Mammary microvascular endothelial cell (primary cell): Measurements from ENCODE around the gene TBX4. TPM values are rescaled to one million over a fixed set of nuclear protein-coding genes. Genes with fewer than 3 reads are reported as not detected.

ENCODE experiments used
- total RNA-seq: library from RNA; depleted of rRNA; stranded (reverse); fragments of >200 nt; gene quantifications from 2 replicates; pipeline ENCODE4 v1.2.3, GENCODE V29; 2015

Gene TBX4
- total RNA-seq = not detected in 2 replicates

DNA sequence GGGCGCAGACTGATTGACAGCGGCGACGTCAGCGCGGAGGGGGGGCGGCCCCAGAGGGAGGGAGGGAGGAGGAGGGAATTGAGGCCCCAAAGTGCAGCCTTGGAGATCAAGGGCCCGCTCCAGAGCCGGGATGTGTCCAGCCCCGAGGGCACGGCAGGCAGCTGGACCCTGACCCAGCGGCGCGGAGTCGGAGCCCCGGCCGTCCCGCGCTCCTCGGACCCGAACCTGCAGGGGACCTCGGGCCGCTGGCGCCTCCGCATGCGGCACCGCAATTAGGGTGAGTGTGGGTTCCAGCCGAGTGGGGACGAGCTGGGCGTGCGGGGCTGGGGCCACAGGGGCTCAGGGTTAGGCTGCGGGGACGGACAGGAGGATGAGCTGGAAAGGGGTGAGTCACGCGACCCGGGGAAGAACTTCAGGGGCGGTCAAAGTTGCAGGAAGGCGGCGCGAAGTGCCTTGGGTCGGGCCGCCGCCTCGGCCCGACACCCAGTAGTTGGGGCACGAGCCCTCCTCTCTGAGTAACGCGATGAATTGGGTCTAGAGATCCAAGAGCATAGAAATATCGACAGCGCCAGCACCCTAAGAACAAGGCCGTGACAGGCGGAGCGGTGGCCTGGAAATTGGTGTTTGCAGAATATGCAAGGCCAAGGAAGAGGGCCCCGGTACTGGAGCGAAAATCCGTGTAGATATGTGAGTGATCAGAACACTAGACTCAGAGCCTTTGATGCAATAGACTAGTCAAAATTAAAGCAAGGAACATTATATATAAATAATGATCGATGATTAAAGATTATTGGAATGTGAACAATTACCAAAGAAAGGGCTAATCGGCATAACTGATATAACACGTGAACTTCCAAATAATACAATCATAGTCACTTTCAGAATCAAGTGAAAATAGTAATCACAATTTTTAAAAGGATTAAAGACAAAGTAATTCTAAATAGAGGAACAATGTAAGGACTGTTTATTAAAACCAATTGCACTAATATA is at the start of gene TBX4:
TSS of gene TBX4 (plus strand) at position 122 of the 990 bp plus-strand sequence. CDS start 4,069 bp downstream, outside the sequence.

Other genes starting within 250 kb of the TBX4 start
- under 0.01 and 0.10 TPM in 2 replicates for gene TBX2, start 52.6 kb upstream of the TBX4 start, total RNA-seq
- gene NACA2, start 138.8 kb downstream of the TBX4 start, total RNA-seq = not detected in 2 replicates